ENCODE results near the gene TAL1. TPM values are rescaled to one million over a fixed set of nuclear protein-coding genes. Genes with fewer than 3 reads are reported as not detected.

TAL1 gene
- total RNA-seq, 1 donor from 2014 or later: 0.69 TPM

DNA sequence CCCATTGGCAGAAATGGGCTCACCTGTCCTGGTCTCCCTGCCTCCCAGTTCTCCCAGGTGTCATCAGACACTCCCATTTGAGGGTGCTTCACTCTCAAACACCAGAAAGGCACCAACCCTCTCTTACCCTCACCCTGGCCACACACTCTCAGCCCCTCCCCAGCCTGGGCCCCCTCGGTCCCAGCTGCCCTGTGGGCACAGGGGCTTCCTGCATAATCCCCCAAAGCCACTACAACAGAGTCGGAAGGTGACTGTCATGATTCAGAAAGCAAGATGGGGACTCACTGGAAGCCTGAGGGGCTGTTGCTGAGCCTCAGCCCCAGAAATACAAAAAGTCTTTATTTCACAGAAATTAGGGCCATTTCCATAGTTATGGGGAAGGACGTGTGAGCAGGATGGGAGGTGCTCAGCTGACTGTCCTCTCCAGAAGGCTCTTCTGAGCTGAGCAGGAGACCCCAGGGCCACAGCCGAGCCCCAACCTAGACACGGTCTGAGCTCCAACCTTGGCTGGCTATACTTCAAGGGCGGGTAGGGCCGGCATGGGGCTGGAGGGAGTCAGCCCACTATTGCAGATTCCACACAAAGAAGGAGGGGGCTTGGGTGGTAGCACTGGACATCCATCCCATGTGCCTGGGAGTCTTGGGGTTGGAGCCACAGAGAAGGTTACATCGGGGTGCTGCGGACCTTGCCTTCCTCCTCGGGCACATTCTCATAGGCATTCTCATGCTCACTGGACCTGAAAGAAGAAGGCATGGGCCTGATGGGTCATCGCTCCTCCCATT is 48.5 kb downstream of the TAL1 start:
- no peak overlapping the region for H3K4me3 ChIP-seq (ENCODE audit: low read depth, low read length)
- no peak for TF ChIP-seq CTCF (conservative IDR thresholded peaks at IDR 0.05; ENCODE audit: low read depth, low read length)
- DNase-seq (ENCODE audit: low read depth): no peak

- no peak overlapping the region for H3K4me3 ChIP-seq (ENCODE audit: low read depth, low read length)
- no peak for DNase-seq (ENCODE audit: low read depth)
- no peak for TF ChIP-seq CTCF (conservative IDR thresholded peaks at IDR 0.05; ENCODE audit: low read depth, low read length)
Observed at GRCh38 chr1:47182676-47183235, 49.3 kb downstream of the TAL1 start.

GRCh38 chr1:47181955-47182675 is 49.9 kb downstream of the TAL1 start:
- DNase-seq (ENCODE audit: low read depth): peak; percentile 96

GRCh38 chr1:47181095-47181954 is 50.7 kb downstream of the TAL1 start:
- DNase-seq (ENCODE audit: low read depth): no peak
- TF ChIP-seq CTCF (conservative IDR thresholded peaks at IDR 0.05; ENCODE audit: low read depth, low read length): no peak
- peak overlapping the region; percentile 57 for H3K4me3 ChIP-seq (ENCODE audit: low read depth, low read length)

More at GRCh38 chr1:47181955-47182675, 49.9 kb downstream of the TAL1 start:
- H3K4me3 ChIP-seq (ENCODE audit: low read depth, low read length): no peak overlapping the region
- TF ChIP-seq CTCF (conservative IDR thresholded peaks at IDR 0.05; ENCODE audit: low read depth, low read length): no peak

GRCh38 chr1:47180603-47181094 is 51.4 kb downstream of the TAL1 start:
- no peak for DNase-seq (ENCODE audit: low read depth)

More at GRCh38 chr1:47180603-47181094, 51.4 kb downstream of the TAL1 start:
- no peak for TF ChIP-seq CTCF (conservative IDR thresholded peaks at IDR 0.05; ENCODE audit: low read depth, low read length)
- peak overlapping the region; percentile 57 for H3K4me3 ChIP-seq (ENCODE audit: low read depth, low read length)

All from epithelial cell of proximal tubule (primary cell).